Aorta (tissue), 5 donors: Measurements from ENCODE around the gene DLG1. TPM values are rescaled to one million over a fixed set of nuclear protein-coding genes. Genes with fewer than 3 reads are reported as not detected.

Source experiments
- ATAC-seq: fragments of 200-7000 bp; cut with Tn5 transposase; one replicate; pipeline ENCODE4 v1.9.1; 2022; ENCODE audit warnings: moderate library complexity; ENCODE audit not compliant: low FRiP score
- DNase-seq, 2 donors: peaks; one replicate each; pipeline ENCODE4 v3.0.0-alpha.2; 2020
- H3K27ac ChIP-seq, 2 donors: one replicate each; pipeline ENCODE4 v1.5.1; 2013; ENCODE audit warnings: low read length in 2 of 2, mild to moderate bottlenecking in 2 of 2, moderate library complexity in 2 of 2, control low read depth in 1 of 2, inconsistent platforms in 1 of 2, low read depth in 1 of 2
- H3K27me3 ChIP-seq, 2 donors: one replicate each; pipeline ENCODE4 v1.6.1; 2013; ENCODE audit warnings: control low read depth in 1 of 2, low read length in 1 of 2, mild to moderate bottlenecking in 1 of 2, moderate library complexity in 1 of 2; ENCODE audit not compliant: insufficient read depth in 2 of 2, control insufficient read depth in 1 of 2
- H3K36me3 ChIP-seq, 2 donors: one replicate each; pipeline ENCODE4 v1.6.1; 2013; ENCODE audit warnings: control low read depth in 1 of 2, low read length in 1 of 2, mild to moderate bottlenecking in 1 of 2; ENCODE audit not compliant: insufficient read depth in 2 of 2, control insufficient read depth in 1 of 2
- H3K4me1 ChIP-seq, 2 donors: one replicate each; pipeline ENCODE4 v1.6.1; 2013; ENCODE audit warnings: low read length in 2 of 2, control low read depth in 1 of 2, mild to moderate bottlenecking in 1 of 2, moderate library complexity in 1 of 2; ENCODE audit not compliant: insufficient read depth in 2 of 2, control insufficient read depth in 1 of 2
- H3K4me3 ChIP-seq, 2 donors: one replicate each; pipeline ENCODE4 v1.5.1; 2013; ENCODE audit warnings: low read length in 2 of 2, control low read depth in 1 of 2, mild to moderate bottlenecking in 1 of 2
- H3K9me3 ChIP-seq: one replicate; pipeline ENCODE4 v1.6.1; 2013; ENCODE audit warnings: mild to moderate bottlenecking, low read length; ENCODE audit not compliant: control insufficient read depth
- WGBS, 2 donors: extraction: QIAGEN DNeasy Blood & Tissue Kit; methylation state at CpG; one replicate each; pipeline ENCODE4 v1.1.7; 2013; 5-methylcytosine and 5-hydroxymethylcytosine counted together
- intact Hi-C, 2 donors: fragments of 100-400 bp; cut with DNase I; formaldehyde crosslinking; loops; one replicate each; pipeline versions ENCODE4 v1.14.2 to v1.15.0; 2022
- polyA plus RNA-seq, 2 donors: library from polyadenylated mRNA; stranded (reverse); fragments of 200-250 nt; gene quantifications; one replicate each; pipeline ENCODE4 v1.2.3, GENCODE V29; 2013
- total RNA-seq, 2 donors: library from RNA; stranded (reverse); fragmentation: NEBNext Ultra II Directional; extraction: Animal tissue kit (Norgen Biotek cat#: 25700); gene quantifications; one replicate each; pipeline ENCODE4 v1.2.1, GENCODE V29; 2021
- donor health status: healthy with polysubstance abuse.
- donor health status: Bipolar disorder and iron deficiency.
- donor health status: DM: no; HTN: no; CAD: no.
- donor health status: DM: no; HTN: no; CAD: no.
- donor health status: DM: yes; HTN: yes; CAD: no.

Gene DLG1
- total and polyA plus RNA-seq, 4 donors = 21.2 to 100 (median 51.9) TPM

DNA sequence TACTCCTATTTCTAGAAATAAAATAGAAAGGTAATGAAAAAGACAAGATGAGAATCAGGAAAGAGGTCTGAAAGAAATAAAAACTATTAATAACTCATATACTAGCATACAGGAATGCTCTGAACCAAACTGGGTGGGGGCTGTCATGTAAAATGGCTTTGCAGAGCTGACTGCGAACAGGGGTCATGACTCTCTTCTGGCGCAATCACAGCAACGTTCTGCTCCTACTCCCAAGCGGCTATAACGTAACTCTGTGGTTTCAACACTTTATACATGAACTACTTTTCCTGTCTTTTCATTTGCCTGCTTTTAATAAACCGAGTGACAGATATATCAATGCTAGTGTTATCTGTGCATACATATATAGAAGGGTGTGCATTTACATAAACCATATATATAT lies 116.7 kb downstream of the DLG1 start:
- DNase-seq (no peak), ATAC-seq (no peak)
- Histone ChIP-seq H3K4me3 (no peak overlapping the region), H3K27ac (no peak overlapping the region), H3K27me3 (no peaks in the 10 kb centered on the region), H3K36me3 (no peaks in the 10 kb centered on the region), H3K9me3 (no peaks in the 10 kb centered on the region), H3K4me1 (no peaks in the 10 kb centered on the region)
- 55 to 81% methylated on average over 6 of the region's 6 CpGs for WGBS, 2 donors
- intact Hi-C loops = loop anchor here in 1 of 2 donors (10.0 kb wide), 1 partner anchor 177 kb away; no protein-coding TSS in a partner anchor

DNA sequence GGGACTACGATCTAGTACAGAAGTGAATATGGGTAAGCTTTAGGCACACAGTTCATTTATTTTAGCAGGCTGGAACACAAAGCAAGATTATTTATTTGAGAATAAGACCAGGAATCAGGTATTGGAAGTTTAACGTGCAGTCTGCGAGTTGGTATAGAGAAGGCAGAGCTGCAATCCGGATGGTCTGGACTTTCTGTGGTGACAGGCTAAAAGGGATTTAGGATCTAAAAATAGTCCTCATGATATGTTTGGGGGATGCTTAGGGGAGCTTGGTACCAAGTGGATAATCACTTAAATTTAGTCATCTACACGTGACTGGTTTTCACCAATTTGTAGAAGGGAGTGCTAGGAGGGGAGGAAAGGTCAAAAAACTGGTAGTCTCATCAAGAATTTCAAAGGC lies 119.4 kb downstream of the DLG1 start:
- H3K27ac ChIP-seq = no peak overlapping the region
- no peak overlapping the region for H3K4me3 ChIP-seq
- no peaks in the 10 kb centered on the region for H3K27me3 ChIP-seq
- no peaks in the 10 kb centered on the region for H3K36me3 ChIP-seq
- DNase-seq = no peak
- intact Hi-C loops = no loop called here
- no peaks in the 10 kb centered on the region for H3K4me1 ChIP-seq
- 93 to 95% methylated on average over 5 of the region's 5 CpGs for WGBS, 2 donors
- no peak for ATAC-seq
- H3K9me3 ChIP-seq = no peaks in the 10 kb centered on the region

- no peak overlapping the region for H3K27ac ChIP-seq
- intact Hi-C loops = no loop called here
- H3K36me3 ChIP-seq = no peaks in the 10 kb centered on the region
- ATAC-seq (no peak), DNase-seq (no peak)
- WGBS, 2 donors = 73 to 80% methylated on average over 3 of the region's 3 CpGs
- H3K9me3 ChIP-seq = no peaks in the 10 kb centered on the region
- H3K4me3 ChIP-seq = no peak overlapping the region
- H3K27me3 ChIP-seq = no peaks in the 10 kb centered on the region
- H3K4me1 ChIP-seq = no peaks in the 10 kb centered on the region
Observed at GRCh38 chr3:197175503-197175902, 122.9 kb downstream of the DLG1 start.

- no peak for ATAC-seq
- intact Hi-C loops = no loop called here
- DNase-seq = no peak
- no peaks in the 10 kb centered on the region for H3K9me3 ChIP-seq
- H3K36me3 ChIP-seq = no peaks in the 10 kb centered on the region
- no peak overlapping the region for H3K4me3 ChIP-seq
- WGBS, 2 donors = 86 to 88% methylated on average over 3 of the region's 3 CpGs
- H3K27me3 ChIP-seq = no peaks in the 10 kb centered on the region
- no peaks in the 10 kb centered on the region for H3K4me1 ChIP-seq
- H3K27ac ChIP-seq = no peak overlapping the region
Observed at GRCh38 chr3:197174927-197175326, 123.5 kb downstream of the DLG1 start.

DNA sequence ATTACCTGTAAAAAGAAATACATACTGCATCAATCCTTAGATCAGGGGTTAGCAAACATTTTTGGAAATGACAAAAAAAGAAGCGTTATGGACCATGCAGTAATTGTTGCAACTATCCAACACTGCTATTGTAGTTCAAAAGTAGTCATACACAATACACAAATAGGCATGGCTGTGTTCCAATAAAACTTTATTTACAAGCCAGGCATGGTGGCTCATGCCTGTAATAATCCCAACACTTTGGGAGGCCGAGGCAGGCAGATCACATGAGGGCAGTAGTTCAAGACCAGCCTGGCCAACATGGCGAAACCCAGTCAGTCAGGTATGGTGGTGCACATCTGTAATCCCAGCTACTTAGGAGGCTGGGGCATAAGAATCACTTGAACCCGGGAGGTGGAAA lies 124.8 kb downstream of the DLG1 start:
- H3K27me3 ChIP-seq = no peaks in the 10 kb centered on the region
- ATAC-seq = no peak
- H3K27ac ChIP-seq = no peak overlapping the region
- H3K4me1 ChIP-seq = no peaks in the 10 kb centered on the region
- H3K4me3 ChIP-seq = no peak overlapping the region
- H3K9me3 ChIP-seq = no peaks in the 10 kb centered on the region
- intact Hi-C loops = no loop called here
- DNase-seq = no peak
- WGBS, 2 donors = 97% methylated on average over 4 of the region's 4 CpGs
- H3K36me3 ChIP-seq = no peaks in the 10 kb centered on the region

GRCh38 chr3:197171481-197172067 lies 126.8 kb downstream of the DLG1 start:
- H3K27ac ChIP-seq = no peak overlapping the region
- DNase-seq (no peak), ATAC-seq (no peak)
- no peaks in the 10 kb centered on the region for H3K36me3 ChIP-seq
- no peaks in the 10 kb centered on the region for H3K4me1 ChIP-seq
- H3K9me3 ChIP-seq = no peaks in the 10 kb centered on the region
- no peak overlapping the region for H3K4me3 ChIP-seq
- H3K27me3 ChIP-seq = no peaks in the 10 kb centered on the region
- WGBS, 2 donors = 67 to 69% methylated on average over 1 of the region's 1 CpG
- intact Hi-C loops = no loop called here

DNA sequence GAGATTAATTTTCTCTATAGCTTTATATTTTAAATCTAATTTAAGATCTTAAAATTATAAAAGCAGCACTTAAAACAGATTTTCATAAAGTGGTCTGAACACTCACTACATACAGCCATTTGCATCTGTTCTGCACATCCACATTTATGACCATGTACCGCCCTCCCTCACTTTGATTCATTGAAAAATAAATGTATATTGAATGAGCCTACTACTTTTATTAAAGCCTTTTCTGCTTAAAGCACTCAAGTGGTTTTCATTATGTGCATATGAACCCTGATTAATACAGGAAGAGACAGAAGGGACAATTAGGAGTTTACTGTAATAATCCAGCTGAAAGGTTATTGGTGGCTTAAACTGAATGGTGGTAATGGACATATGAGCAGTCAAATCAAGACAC lies 129.4 kb downstream of the DLG1 start:
- intact Hi-C loops = no loop called here
- Histone ChIP-seq H3K4me3 (no peak overlapping the region), H3K27me3 (no peaks in the 10 kb centered on the region), H3K4me1 (no peaks in the 10 kb centered on the region), H3K27ac (no peak overlapping the region), H3K36me3 (no peaks in the 10 kb centered on the region), H3K9me3 (no peaks in the 10 kb centered on the region)
- ATAC-seq = no peak
- no peak for DNase-seq
- 96 to 98% methylated on average over 1 of the region's 1 CpG for WGBS, 2 donors

GRCh38 chr3:197168606-197169005 lies 129.8 kb downstream of the DLG1 start:
- no peak for ATAC-seq
- Histone ChIP-seq H3K9me3 (no peaks in the 10 kb centered on the region), H3K4me1 (no peaks in the 10 kb centered on the region), H3K27me3 (no peaks in the 10 kb centered on the region), H3K36me3 (no peaks in the 10 kb centered on the region), H3K27ac (no peak overlapping the region), H3K4me3 (no peak overlapping the region)
- intact Hi-C loops = no loop called here
- no peak for DNase-seq
- WGBS, 2 donors = 45 to 46% methylated on average over 2 of the region's 2 CpGs

DNA sequence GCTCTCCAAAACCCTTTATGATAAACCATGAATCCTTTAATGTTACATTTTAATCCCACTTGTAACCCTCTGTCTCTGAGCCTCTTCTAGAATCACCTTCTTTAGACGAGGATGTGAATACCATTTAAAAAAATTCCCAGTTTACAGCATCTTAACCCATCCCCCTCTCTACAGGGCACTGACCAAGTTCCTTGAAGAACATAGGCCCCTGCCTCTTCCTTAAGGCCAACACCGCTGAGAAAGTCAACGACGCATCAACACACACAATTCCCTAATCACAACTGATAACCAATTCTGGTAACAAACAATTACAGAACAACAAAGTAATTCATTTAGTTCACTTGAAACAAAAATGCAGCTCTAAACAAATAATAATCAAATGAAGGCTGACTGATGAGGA lies 130.3 kb downstream of the DLG1 start:
- ATAC-seq (no peak), DNase-seq (no peak)
- Histone ChIP-seq H3K4me3 (no peak overlapping the region), H3K36me3 (no peaks in the 10 kb centered on the region), H3K27me3 (no peaks in the 10 kb centered on the region), H3K4me1 (no peaks in the 10 kb centered on the region), H3K27ac (no peak overlapping the region), H3K9me3 (no peaks in the 10 kb centered on the region)
- 88 to 90% methylated on average over 4 of the region's 4 CpGs for WGBS, 2 donors
- intact Hi-C loops = no loop called here
